Measurements from ENCODE around the gene XKR8.

GRCh38 chr1:27928216-27928954 lies 31.4 kb upstream of the XKR8 start:
- TF ChIP-seq CTCF (conservative IDR thresholded peaks at IDR 0.05) (no peak), ZFX (IDR thresholded peaks at IDR 0.05) (no peak)
